ENCODE measurements around the gene ZNF619.
A peak's percentile ranks its signal among the peaks of the same experiment; 100 is the strongest.

ZNF619 gene

GRCh38 chr3:40465111-40465407 lies 11.9 kb upstream of the ZNF619 start:
- DNase-seq (ENCODE audit: low read depth in 2 of 2) = no peak

DNA sequence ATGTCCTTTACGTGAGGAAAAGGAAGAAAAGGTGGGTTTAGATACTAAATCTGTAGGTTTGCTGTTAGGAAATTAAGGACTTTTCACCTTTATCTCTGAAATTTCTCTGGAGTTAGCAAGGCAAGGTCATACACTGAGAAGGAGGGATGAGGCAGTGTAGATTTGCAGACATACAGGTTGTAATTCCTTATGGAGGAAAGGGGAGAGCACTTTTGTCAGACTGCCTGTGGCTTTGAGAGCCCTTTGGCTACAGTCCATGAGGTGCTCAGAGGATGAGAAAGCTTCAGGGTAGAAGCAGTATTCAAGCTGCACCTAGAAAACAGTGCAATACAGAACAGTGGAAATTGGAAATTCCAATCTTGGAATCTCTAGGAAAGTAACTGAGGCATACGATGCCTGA lies 11.5 kb upstream of the ZNF619 start:
- DNase-seq (ENCODE audit: low read depth in 2 of 2) = no peak

DNA sequence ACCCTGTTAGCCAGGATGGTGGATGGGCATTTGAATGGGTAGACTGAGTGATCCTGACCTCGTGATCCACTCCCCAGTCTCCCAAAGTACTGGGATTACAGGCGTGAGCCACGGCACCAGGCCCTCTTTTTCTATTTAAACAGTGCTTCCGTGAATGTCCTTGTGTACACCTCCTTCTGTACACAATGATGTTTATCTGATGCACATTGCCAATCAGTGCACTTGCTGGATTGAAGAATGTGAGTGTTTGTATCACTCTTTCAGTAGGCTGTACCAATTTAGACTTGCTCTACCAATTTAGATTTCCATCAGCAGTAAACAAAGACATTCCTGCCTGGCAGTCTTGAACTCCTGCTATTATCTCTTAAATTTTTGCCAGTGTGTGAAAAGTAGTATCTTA lies 8.9 kb upstream of the ZNF619 start:
- no peak for DNase-seq (ENCODE audit: low read depth in 2 of 2)

- DNase-seq (ENCODE audit: low read depth in 2 of 2) = no peak
Observed at GRCh38 chr3:40470701-40471100, 6.2 kb upstream of the ZNF619 start.

DNA sequence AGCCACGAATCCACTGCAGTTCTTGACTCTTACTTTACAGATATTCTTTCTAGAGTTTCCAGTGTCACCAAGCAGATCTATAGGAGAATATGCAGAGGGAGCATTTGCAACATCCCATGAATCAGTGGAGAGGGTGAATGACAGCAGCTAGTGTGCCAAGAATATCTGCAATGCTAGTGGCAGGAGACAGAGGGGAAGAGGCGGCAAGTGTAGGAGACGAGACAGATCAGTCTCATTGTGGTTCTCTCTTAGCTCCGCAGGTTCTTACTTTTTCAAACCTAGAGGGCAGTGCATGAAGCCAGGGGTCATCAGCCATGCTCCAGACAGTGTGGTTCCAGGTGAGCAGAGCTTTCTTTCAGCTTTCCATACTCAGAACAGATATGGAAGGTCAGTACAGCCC lies 744 bp downstream of the ZNF619 start:
- no peak for DNase-seq (ENCODE audit: low read depth in 2 of 2)

DNA sequence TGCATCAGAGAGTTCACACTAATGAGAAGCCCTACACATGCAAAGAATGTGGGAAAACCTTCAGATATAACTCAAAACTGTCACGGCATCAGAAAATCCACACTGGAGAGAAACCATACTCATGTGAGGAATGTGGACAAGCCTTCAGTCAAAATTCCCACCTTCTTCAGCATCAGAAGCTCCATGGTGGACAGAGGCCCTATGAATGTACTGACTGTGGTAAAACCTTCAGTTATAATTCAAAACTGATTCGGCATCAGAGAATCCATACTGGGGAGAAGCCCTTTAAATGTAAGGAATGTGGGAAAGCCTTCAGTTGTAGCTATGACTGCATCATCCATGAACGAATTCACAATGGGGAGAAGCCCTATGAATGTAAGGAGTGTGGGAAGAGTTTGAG lies 10.2 kb downstream of the ZNF619 start:
- no peak for DNase-seq (ENCODE audit: low read depth in 2 of 2)

- DNase-seq (ENCODE audit: low read depth in 2 of 2) = no peak
Observed at GRCh38 chr3:40490916-40491315, 14.0 kb downstream of the ZNF619 start.

GRCh38 chr3:40494698-40495097 lies 17.8 kb downstream of the ZNF619 start:
- no peak for DNase-seq (ENCODE audit: low read depth in 2 of 2)

- DNase-seq (ENCODE audit: low read depth in 2 of 2) = no peak
Observed at GRCh38 chr3:40497288-40497687, 20.4 kb downstream of the ZNF619 start.

GRCh38 chr3:40499952-40500351 lies 23.0 kb downstream of the ZNF619 start:
- no peak for DNase-seq (ENCODE audit: low read depth in 2 of 2)

DNA sequence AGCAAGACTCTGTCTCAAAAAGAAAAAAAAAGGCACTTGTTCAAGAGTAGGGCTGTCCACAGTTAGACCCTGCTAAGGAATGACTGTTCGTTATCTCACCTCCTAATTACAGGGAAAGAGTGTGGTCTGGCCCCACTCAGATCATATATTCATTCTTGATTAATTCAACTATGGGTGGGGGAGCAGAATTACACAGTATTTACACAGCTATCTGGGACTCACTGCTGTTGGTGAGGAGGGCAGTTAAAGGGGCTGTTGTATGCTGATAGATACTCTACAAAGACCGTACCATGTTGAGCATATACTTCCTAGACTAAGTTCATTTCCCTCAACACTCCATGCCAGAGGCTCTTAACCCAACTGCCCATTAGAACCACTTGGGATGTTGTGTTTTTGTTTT lies 25.1 kb downstream of the ZNF619 start:
- no peak for DNase-seq (ENCODE audit: low read depth in 2 of 2)

DNA sequence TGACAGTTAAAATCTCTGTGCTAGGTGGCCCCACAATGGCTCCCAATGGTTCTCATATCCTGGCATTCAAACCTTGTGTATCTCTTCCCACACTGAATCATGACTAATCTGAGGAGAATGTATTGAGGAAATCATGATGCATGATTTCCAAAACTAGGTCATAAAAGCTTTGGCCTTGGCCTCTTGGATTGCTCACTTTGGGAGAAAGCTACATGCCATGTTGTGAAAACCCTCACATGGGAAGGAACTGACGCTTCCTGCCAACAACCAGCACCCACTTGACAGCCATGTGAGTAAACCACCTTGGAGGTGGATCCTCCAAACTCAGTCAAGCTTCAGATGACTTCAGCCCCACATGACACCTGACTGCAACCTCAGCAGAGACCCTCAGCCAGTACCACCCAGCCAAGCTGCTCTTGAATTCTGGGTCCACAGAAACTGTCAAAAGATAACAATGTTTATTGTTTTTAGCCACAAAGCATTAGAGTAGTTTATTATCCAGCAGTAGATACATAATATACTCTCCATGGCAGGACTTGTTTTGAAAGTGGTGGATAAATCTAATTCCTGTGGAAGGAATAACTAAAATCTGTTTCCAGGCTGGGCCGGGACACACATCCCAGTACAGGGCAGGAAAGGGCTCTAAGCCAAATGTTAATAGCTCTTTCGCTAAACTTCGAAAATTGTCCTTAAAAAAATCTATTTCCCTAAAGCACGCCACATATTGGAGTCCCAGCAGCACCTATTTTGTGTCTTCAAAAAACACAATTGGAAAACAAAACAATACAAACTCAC lies 27.9 kb downstream of the ZNF619 start:
- no peak for DNase-seq (ENCODE audit: low read depth in 2 of 2)

DNA sequence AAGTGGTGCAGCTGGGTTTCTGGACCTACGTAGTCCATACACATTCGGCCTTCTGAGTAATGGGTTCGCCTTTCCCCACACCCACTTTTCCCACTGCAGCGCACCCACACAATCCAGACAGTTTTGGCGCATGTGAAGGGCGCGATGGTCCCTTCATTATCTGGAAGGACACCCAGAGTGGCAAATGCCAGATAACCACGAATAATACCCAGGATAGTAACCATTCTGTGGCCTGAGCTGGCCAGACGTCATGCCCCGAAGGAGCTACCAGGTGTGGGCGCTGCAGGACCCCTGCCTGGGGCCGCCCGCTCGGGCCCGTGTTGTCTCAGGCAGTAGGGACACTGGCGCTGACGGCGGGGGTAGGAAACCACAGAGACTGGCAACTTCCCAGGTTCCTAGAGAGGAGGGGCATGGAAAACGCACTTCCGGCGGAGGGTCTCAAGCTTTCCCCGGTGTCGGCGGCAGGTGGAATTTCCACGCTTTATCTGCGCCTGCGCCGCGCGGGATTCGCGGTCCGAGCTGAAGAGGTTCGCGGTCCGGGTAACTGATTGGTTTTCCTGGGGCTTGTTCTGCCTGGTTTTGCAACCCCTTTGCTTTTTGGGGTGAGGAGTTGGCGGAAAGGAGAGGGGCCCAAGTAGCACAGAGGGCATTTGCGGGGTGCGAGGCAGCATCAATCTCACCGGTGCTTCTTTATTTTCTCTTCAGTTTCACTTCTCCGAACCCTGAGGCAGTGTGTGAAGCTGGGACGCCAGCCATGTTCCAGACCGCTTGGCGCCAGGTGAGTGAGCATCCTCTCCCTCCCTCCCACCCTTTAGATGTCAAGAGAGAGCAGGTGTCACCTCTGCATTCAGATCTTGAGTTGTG lies 28.9 kb downstream of the ZNF619 start, which contains the start of gene ZNF620:
Gene ZNF620 (plus strand): TSS at position 441 of the 864 bp plus-strand sequence. CDS start 314 bp downstream, at position 755.
- peak; percentile 39 to 43 for DNase-seq (ENCODE audit: low read depth in 2 of 2)

DNA sequence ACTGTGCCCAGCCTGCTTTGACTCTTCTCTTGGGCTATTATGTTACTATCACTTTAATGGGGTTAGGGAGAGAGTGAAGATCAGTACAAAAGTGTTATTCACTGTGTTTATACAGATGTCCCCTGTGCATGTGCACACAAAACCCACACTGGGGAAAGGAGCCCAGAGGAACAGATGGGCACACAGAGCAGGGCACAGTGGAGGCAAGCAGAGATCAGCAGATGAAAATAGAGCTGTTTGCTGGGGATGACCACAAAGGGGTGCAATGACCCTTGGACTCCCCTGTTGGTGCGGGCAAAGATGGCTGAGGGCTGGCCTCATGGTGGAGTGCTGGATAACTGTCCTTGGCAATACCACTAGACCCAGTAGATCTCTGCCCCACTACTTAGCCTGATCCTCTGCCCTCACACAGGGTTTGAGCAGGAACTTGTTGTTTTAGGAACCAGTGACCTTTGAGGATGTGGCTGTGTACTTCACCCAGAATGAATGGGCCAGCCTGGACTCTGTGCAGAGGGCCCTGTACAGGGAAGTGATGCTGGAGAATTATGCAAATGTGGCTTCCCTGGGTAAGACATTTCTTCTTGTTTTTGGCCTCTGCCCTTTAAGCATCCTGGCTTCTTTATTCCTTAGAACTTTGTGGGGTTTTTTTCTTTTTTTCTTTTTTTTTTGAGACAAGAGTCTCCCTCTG lies 34.3 kb downstream of the ZNF619 start:
- DNase-seq (ENCODE audit: low read depth in 2 of 2) = no peak

GRCh38 chr3:40516201-40516600 lies 39.3 kb downstream of the ZNF619 start:
- no peak for DNase-seq (ENCODE audit: low read depth in 2 of 2)

- no peak for DNase-seq (ENCODE audit: low read depth in 2 of 2)
Observed at GRCh38 chr3:40518067-40518466, 41.1 kb downstream of the ZNF619 start.

GRCh38 chr3:40518848-40519247 lies 41.9 kb downstream of the ZNF619 start:
- DNase-seq (ENCODE audit: low read depth in 2 of 2) = no peak

DNA sequence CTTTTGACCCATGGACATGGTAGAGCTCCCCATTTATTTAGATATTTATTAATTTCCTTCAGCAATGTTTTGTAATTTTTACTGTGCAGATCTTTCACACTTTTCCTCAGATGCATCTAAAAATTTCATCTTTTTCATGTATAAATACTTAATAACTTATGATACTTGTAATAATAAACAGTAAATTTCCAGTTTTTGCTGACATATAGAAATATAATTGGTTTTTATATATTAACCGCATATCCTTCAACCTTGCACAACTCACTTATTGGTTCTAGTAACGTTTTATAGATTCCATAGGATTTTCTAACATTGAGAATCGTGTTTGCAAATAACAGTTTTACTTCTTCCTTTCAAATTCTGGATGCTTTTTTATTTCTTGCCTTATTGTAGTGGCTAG lies 44.3 kb downstream of the ZNF619 start:
- DNase-seq (ENCODE audit: low read depth in 2 of 2) = no peak

GRCh38 chr3:40523781-40524180 lies 46.9 kb downstream of the ZNF619 start:
- no peak for DNase-seq (ENCODE audit: low read depth in 2 of 2)

- DNase-seq (ENCODE audit: low read depth in 2 of 2) = no peak
Observed at GRCh38 chr3:40524222-40524567, 47.3 kb downstream of the ZNF619 start.

- DNase-seq (ENCODE audit: low read depth in 2 of 2) = peak; percentile 65 to 69
Observed at GRCh38 chr3:40524568-40525285, 47.8 kb downstream of the ZNF619 start, which contains the start of gene ZNF621. ZNF621 (plus strand) TSS chr3:40524960; CDS start chr3:40525841, 881 bp downstream.

DNA sequence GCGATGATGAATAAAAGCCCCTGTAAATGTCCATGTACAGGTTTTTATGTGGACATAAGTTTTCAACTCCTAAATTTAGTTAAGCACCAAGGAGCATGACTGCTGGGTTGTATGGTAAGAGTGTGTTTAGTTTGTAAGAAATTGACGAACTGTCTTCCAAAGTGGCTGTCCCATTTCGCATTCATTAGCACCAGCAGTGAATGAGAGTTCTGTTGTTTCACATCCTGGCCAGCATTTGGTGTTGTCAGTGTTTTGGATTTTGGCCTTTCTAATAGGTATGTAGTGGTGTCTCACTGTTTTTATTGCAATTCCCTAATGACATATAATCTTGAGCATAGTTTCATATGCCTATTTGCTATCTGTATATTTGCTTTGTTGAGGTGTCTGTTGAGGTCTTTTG lies 51.5 kb downstream of the ZNF619 start:
- DNase-seq (ENCODE audit: low read depth in 2 of 2) = no peak

Measured in activated CD4-positive, alpha-beta T cell treated with anti-CD3 and anti-CD28 coated beads for 24 hours (primary cell).